Measurements from ENCODE around the gene NCSTN.

Gene NCSTN

GRCh38 chr1:160404094-160404493 is 60.9 kb downstream of the NCSTN start:
- DNase-seq (ENCODE audit: low read depth in 2 of 2, low spot score in 1 of 2) = no peak

GRCh38 chr1:160405331-160405877 is 62.2 kb downstream of the NCSTN start:
- DNase-seq (ENCODE audit: low read depth in 2 of 2, low spot score in 1 of 2) = no peak

- no peak for DNase-seq (ENCODE audit: low read depth in 2 of 2, low spot score in 1 of 2)
These were observed 63.2 kb downstream of the NCSTN start for GRCh38 chr1:160406131-160406968.

GRCh38 chr1:160407839-160408801 is 64.9 kb downstream of the NCSTN start:
- no peak for DNase-seq (ENCODE audit: low read depth in 2 of 2, low spot score in 1 of 2)
